HG03108 (cell line): ENCODE data around the gene WDR62.

ENCODE experiments used
- ATAC-seq: cut with Tn5 transposase; IDR thresholded peaks from one replicate; pipeline ENCODE4 v1.9.1; 2021; ENCODE audit warnings: moderate library complexity; ENCODE audit not compliant: unreplicated experiment

WDR62 gene

DNA sequence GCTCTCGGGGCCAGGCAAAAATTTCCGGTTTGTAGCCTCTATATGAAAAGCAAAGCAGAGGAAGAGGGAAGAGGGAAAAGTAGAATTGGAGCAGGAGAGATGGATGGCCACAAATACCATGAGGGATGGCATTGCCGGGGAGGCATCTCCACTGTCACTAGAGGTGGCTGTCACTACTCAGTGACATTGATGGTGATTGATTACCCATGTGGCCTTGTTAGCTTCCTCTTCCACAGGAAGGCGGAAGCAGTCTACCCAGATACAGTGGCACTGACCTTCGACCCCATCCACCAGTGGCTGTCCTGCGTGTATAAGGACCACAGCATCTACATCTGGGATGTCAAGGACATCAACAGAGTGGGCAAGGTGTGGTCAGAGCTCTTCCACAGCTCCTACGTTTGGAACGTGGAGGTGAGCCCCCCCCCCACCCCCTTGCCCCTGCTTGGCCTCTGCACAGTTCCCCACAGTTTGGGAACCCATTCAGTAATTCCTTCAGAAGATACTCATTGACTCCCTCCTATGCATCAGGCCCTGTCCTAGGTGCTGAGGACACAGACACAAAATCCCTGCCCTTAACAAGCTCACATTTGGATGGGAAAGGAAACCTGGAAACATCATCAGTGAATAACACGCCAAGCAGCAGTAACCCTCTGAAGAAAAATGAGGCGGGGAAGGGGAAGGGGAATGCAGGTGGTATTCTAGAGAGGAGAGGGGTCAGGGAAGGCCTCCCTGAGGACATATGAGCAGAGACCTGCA lies 18.6 kb downstream of the WDR62 start:
- no peak for ATAC-seq

GRCh38 chr19:36079389-36079945 lies 24.8 kb downstream of the WDR62 start:
- ATAC-seq = no peak

GRCh38 chr19:36081385-36081784 lies 26.7 kb downstream of the WDR62 start:
- ATAC-seq = no peak

- ATAC-seq = no peak
Observed at GRCh38 chr19:36081894-36082293, 27.2 kb downstream of the WDR62 start.

DNA sequence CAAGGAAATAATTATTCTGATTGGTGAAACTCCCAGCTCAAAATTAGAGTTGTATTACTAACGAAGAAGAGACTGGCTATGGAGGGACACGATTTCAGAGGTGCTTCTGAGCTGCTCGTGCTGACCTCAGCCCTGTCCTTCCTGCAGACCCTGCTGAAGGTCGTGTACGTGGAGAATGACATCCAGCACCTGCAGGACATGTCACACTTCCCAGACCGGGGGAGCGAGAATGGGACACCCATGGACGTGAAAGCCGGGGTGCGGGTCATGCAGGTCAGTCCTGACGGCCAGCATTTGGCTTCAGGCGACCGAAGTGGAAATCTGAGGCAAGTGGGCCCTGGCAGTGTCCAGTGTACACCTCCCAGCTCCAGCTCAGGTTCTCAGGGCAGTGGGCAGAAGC lies 28.2 kb downstream of the WDR62 start:
- ATAC-seq = no peak

DNA sequence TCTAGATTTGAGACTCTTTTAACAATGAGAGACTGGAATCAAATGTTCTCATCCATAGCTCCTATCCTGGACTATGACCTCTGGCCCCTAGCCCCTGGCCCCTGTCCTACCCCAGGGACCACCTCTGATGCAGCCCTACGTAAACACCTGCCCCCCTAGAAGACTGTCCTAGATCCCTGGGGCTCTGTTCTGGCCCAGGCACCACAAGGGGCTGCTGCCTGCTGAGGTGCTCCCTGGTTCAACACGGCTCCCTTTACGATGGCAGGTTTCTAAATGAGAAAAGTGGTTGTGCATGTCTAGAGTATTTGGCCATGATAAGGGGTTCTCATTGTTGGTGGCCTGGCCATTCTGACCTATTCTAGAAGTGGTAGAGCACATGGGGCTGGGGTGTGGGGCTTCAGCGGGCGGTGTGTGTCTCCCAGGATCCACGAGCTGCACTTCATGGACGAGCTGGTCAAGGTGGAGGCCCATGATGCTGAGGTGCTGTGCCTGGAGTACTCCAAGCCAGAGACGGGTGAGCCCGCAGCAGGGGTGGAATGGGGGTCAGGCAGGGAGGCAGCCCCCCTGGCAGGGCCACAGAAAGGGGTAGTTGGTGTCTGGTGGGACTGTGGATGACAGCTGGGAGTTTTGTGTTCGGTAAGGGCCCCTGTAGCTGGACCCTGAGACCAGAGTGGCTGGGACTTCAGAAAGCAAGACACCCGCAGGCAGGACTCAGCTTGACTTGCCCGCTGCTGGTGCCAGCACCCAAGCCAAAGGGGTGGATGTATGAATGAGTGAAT lies 29.7 kb downstream of the WDR62 start:
- ATAC-seq = no peak

- ATAC-seq = no peak
Observed at GRCh38 chr19:36086326-36086725, 31.6 kb downstream of the WDR62 start.

DNA sequence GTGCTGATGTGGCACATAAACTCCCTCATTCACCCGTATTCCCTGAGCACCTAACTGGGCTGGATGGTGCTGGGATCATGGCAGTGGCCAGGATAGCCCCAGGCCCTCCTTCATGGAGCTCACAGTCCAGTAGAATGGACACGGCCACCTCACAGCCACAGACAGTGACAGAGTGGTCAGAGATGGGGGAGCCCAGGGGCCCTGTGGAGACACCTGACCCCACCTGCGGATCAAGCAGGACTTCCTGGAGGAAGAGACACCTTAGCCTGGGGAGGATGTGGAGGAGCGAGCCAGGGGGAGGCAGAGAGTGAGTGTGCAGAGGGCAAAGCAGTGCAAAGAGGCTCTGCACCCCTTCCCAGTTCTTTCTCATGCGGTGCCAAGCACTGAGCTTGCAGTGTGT lies 35.1 kb downstream of the WDR62 start:
- ATAC-seq = no peak

DNA sequence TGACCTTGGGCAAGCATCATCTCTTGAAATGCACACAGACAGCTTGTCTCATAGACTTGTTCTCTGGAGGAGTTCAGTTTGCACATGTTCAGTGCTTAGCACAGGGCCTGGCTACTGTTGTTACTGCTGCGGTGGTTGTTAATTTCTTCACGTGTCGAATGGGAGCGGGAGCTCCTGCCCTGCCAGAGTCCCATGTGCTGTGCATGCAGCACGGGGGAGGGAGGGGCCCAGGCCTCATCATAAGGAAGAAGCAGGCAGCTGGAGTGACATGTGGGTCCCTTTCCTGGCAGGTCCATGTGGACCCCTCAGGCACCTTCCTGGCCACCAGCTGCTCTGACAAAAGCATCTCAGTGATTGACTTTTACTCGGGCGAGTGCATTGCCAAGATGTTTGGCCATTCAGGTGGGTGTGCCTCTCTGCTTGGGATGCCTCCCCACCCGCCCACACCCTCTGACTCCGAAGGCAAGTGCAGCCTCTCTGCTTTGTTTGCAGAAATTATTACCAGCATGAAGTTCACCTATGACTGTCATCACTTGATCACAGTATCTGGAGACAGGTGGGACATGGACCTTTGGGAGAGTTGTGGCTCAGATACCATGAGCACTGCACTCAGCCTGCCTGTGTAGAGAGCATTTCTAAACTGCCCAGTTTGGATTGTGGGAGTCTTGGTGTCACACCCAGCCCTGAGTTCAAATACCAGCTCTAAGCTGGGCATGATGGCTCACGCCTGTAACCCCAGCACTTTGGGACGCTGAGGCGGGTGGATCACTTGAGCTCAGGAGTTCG lies 36.4 kb downstream of the WDR62 start:
- no peak for ATAC-seq

DNA sequence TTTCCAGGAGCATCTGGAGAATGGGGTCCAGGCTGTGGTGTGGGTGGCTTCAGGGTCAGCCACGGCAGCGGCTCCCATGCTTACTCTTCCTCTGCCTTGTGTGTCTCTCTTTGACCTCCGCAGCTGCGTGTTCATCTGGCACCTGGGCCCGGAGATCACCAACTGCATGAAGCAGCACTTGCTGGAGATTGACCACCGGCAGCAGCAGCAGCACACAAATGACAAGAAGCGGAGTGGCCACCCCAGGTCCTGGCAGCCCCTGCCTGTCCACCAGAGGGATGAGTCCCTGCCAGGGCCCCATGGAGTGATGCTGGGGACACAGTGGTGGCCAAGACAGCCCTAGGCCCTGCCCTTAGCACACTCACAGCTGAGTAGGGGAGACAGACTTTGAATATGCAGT lies 37.9 kb downstream of the WDR62 start:
- ATAC-seq = no peak

DNA sequence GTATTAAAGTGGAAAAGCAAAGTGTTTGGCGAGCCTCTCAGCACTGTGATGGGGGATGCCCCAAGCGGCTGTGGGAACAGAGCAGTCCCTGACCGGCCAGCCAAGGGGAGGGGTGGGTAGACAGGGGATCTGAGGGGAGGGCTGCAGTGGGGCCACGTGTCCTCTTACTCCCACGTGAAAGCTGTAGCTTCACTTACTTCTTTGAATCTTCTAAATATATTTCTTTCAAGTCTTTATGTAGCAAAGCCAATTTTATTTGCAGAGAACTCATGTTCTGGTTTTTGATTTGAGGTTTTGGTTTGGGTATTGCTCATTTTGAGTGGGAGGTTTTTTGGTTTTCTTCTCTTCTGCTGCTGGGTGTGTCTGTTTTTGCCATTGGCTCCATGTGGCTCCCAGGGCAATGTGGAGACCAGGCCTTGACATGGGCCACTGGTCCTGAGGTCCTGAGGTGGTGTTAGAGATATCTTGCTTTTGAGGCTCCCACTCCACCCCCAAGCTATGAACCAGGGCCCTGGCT lies 38.5 kb downstream of the WDR62 start:
- ATAC-seq = no peak

- ATAC-seq = no peak
Observed at GRCh38 chr19:36093687-36094086, 39.0 kb downstream of the WDR62 start.

GRCh38 chr19:36097036-36097435 lies 42.3 kb downstream of the WDR62 start:
- no peak for ATAC-seq

- no peak for ATAC-seq
Observed at GRCh38 chr19:36099166-36099785, 44.6 kb downstream of the WDR62 start.

GRCh38 chr19:36100476-36100875 lies 45.8 kb downstream of the WDR62 start:
- ATAC-seq = no peak

DNA sequence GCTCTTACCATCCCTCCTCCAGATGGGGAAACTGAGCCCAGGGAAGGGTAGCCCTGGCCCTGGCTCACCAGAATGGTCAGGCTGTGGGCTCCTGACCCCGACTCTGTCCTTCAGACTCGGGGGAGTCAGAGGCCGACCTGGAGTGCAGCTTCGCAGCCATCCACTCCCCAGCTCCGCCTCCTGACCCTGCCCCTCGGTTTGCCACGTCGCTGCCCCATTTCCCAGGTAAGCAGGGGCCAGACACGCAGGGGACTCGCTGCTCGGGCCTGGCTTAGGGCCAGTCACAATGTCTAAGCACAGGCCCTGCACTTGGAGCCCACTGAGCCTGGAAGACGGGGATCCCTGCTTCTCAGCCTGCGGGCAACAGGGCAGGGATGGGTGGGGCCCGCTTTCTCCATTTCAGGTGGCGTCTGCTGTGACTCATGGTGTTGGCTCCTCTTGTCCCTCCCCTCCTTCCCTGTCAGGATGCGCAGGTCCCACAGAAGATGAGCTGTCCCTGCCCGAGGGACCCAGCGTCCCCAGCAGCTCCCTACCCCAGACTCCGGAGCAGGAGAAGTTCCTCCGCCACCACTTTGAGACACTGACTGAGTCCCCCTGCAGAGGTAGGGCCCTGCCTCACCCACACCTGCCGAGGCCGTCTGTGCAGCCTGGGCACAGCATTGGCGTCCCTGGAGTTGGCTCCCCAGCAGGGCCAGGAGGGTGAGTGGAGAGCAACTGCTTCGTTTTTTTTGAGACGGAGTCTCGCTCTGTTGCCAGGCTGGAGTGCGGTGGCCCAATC lies 47.0 kb downstream of the WDR62 start:
- ATAC-seq = no peak

- no peak for ATAC-seq
Observed at GRCh38 chr19:36103040-36103626, 48.4 kb downstream of the WDR62 start.

- ATAC-seq = no peak
Observed at GRCh38 chr19:36103842-36104552, 49.3 kb downstream of the WDR62 start.

GRCh38 chr19:36106441-36106840 lies 51.7 kb downstream of the WDR62 start:
- ATAC-seq = no peak
